ENCODE results near the gene RIC3. TPM values are rescaled to one million over a fixed set of nuclear protein-coding genes. Genes with fewer than 3 reads are reported as not detected.

Gene RIC3
- total RNA-seq, 2 donors from 2014 or later: 23.5 to 25.3 TPM

DNA sequence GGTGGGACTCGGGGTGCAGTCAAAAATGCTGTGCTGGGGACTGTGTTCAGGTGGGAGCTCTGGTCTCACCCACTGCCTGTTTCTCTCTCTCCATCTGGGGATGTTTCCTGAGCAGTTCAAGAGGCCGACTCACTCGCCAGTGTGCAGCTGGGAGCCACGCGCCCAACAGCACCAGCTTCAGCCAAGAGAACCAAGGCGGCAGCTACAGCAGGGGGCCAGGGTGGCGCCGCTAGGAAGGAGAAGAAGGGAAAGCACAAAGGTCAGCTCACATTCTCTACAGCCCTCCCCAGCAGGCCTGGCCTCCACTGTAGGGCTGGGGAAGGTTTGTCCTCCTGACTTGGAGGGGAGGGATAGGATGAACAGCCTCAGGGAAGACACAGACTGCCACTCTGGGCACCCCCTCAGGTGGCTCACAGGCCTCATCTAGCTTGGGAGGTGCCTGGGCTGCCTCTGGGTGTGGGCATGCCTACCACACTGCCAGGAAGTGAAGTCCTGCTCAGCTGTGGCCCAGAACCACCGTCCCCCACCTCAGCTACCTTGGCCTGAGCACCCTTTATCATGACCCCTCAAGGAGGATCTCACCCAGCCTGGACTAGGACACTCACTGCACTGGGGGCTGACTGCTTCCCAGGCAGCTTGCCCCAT lies 74.8 kb downstream of the RIC3 start:
- TF ChIP-seq CTCF (conservative IDR thresholded peaks at IDR 0.05): no peak
- no peaks in the 10 kb centered on the region for H3K27me3 Mint-ChIP-seq (ENCODE audit: insufficient read depth)
- peak overlapping the region; percentile 11 for H3K27ac Mint-ChIP-seq
- H3K27me3 ChIP-seq (ENCODE audit: control insufficient read depth, insufficient read depth, low read length, poor library complexity, severe bottlenecking): no peaks in the 10 kb centered on the region
- peaks cover 13% of the 10 kb centered on the region for H3K4me1 ChIP-seq (ENCODE audit: control insufficient read depth, insufficient read depth, low read length)
- H3K4me1 Mint-ChIP-seq: peaks cover 30% of the 10 kb centered on the region
- peak; percentile 17 for DNase-seq
- no peak overlapping the region for H3K4me3 ChIP-seq (ENCODE audit: low read length)
- H3K36me3 Mint-ChIP-seq (ENCODE audit: low read depth): peaks cover 10% of the 10 kb centered on the region
- no peak overlapping the region for H3K4me3 Mint-ChIP-seq
- H3K27ac ChIP-seq (ENCODE audit: low read depth, low read length): no peak overlapping the region
- peaks cover 3% of the 10 kb centered on the region for H3K36me3 ChIP-seq (ENCODE audit: control insufficient read depth, insufficient read depth, low read length)
- H3K9me3 Mint-ChIP-seq: no peaks in the 10 kb centered on the region
- H3K9me3 ChIP-seq (ENCODE audit: control insufficient read depth, low read length): no peaks in the 10 kb centered on the region
- 96 to 100% methylated on average over 1 to 9 of the region's 9 CpGs for WGBS, 2 experiments (ENCODE audit: insufficient coverage in 1 of 2, insufficient read length in 1 of 2)
- H3K9ac ChIP-seq (ENCODE audit: extremely low read depth, low read length, poor library complexity, severe bottlenecking): no peak overlapping the region

DNA sequence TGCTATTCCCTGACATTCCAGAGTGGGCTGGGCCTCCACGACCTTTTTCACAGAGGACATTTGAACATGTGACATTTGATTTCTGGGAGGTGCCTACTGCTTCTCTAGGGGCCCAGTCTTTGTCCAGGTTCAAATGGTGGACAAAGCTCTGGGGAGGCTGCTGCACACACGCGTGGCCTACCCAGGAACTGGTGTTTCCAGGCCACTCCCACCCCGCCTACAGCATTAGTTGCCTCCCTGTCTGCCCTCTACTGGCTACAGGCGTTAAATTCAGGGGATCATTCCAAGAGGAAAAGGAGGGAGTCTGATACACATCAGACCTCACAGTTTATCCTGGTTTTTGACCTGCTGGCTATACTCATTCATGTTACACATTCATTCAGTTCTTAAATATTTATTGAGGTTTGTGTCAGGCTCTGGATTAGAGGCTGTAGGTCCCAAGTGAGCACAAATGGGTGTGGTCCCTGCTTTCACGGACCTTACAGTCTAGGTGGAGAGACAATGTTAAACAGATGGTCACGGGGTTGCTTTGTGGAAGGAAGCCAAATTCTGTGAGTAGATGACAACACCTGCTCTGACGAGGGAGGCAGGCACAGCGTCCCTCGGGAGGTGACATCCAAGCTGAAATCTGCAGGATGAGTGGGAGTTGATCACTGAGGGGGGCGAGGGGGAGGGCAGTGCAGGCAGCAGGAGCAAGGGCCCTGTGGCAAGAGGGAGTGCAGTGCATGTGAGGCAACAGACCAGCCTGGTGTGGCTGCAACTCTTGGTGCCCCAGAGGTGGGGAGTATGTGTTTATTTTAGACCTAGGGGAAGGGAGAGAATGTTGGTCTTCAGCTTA lies 76.0 kb downstream of the RIC3 start:
- Mint-ChIP-seq H3K4me1 (peaks cover 17% of the 10 kb centered on the region), H3K4me3 (no peak overlapping the region), H3K9me3 (no peaks in the 10 kb centered on the region), H3K27me3 (ENCODE audit: insufficient read depth) (no peaks in the 10 kb centered on the region), H3K36me3 (ENCODE audit: low read depth) (peaks cover 10% of the 10 kb centered on the region), H3K27ac (no peak overlapping the region)
- WGBS, 2 experiments (ENCODE audit: insufficient coverage in 1 of 2, insufficient read length in 1 of 2): 71 to 79% methylated on average over 4 to 11 of the region's 11 CpGs
- peak; percentile 90 for DNase-seq
- H3K27ac ChIP-seq (ENCODE audit: low read depth, low read length): no peak overlapping the region
- no peak overlapping the region for H3K4me3 ChIP-seq (ENCODE audit: low read length)
- H3K9ac ChIP-seq (ENCODE audit: extremely low read depth, low read length, poor library complexity, severe bottlenecking): no peak overlapping the region
- H3K4me1 ChIP-seq (ENCODE audit: control insufficient read depth, insufficient read depth, low read length): peaks cover 3% of the 10 kb centered on the region
- H3K9me3 ChIP-seq (ENCODE audit: control insufficient read depth, low read length): no peaks in the 10 kb centered on the region
- peaks cover 3% of the 10 kb centered on the region for H3K36me3 ChIP-seq (ENCODE audit: control insufficient read depth, insufficient read depth, low read length)
- H3K27me3 ChIP-seq (ENCODE audit: control insufficient read depth, insufficient read depth, low read length, poor library complexity, severe bottlenecking): no peaks in the 10 kb centered on the region
- peak; percentile 81 for TF ChIP-seq CTCF (conservative IDR thresholded peaks at IDR 0.05)

DNA sequence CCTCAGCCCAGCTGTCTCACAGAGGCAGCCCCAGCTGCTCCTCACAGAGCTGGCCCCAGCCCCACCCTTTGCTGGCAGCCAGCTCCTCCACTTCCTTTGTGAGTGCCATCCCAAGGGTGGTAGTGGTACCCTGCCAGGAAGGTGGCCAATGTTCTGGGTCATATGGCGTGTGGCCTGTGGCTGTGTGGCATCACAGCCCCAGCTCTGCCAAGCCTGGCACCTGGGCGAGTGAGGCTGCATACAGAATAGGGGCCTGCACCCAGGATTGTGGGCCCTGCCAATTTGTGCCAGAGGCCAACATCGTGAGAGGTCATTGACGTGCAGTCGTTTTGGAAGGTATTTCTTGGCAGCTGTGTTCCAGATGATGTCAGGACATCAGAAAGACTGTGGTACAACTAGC lies 77.1 kb downstream of the RIC3 start:
- Histone ChIP-seq H3K4me1 (ENCODE audit: control insufficient read depth, insufficient read depth, low read length) (no peaks in the 10 kb centered on the region), H3K4me3 (ENCODE audit: low read length) (no peak overlapping the region), H3K9me3 (ENCODE audit: control insufficient read depth, low read length) (no peaks in the 10 kb centered on the region), H3K36me3 (ENCODE audit: control insufficient read depth, insufficient read depth, low read length) (peaks cover 3% of the 10 kb centered on the region), H3K27me3 (ENCODE audit: control insufficient read depth, insufficient read depth, low read length, poor library complexity, severe bottlenecking) (no peaks in the 10 kb centered on the region), H3K27ac (ENCODE audit: low read depth, low read length) (no peak overlapping the region), H3K9ac (ENCODE audit: extremely low read depth, low read length, poor library complexity, severe bottlenecking) (no peak overlapping the region)
- DNase-seq: peak; percentile 26
- Mint-ChIP-seq H3K27me3 (ENCODE audit: insufficient read depth) (no peaks in the 10 kb centered on the region), H3K27ac (no peak overlapping the region), H3K4me3 (no peak overlapping the region), H3K4me1 (peaks cover 14% of the 10 kb centered on the region), H3K9me3 (no peaks in the 10 kb centered on the region), H3K36me3 (ENCODE audit: low read depth) (peaks cover 6% of the 10 kb centered on the region)
- 91 to 98% methylated on average over 5 of the region's 5 CpGs for WGBS, 2 experiments (ENCODE audit: insufficient coverage in 1 of 2, insufficient read length in 1 of 2)
- TF ChIP-seq CTCF (conservative IDR thresholded peaks at IDR 0.05): no peak
